DMS 273 (cell line): Measurements from ENCODE around the gene HOXB3.
"Not testable (repeated sequence)": the region's sequence is repeated elsewhere in the genome, so short reads cannot be mapped to it uniquely, and the experiment has no call there.

ENCODE experiments used
- DNase-seq: peaks from one replicate; lab custom pipeline; 2025; ENCODE audit not compliant: unreplicated experiment; lab: John Stamatoyannopoulos, UW

Gene HOXB3

DNA sequence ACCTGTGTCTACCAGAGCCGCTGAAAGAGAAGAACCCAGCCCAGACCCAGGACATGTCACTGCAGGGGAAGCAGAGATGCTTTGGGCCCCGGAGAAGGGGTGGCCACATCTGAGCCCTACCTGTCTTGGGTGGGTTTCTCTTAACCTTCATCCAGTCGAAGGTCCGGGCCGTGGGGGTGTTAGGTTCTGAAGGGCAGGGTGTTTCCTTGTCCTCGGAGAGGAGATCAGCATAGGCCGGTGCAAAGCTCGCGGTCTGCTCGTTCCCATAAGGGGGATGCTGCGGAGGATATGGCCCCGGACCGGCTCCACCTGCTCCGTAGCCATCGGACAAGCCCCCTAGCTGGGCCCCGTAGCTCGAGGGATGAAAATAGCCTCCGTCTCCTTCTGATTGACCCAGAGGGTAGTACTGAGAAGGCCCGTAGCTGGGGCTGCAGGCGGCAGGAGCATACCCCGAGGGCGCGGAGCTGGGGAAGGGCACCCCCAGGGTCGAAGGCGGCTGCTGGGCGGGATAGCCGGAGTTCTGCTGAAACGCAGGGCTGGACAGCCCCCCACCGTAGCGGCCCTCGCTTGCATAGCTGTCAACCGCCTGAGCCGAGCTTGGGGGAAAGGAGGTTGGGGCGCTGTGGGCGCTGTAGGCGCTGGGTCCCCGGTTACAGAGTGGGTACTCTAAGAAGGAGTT, 59.7 kb downstream of the HOXB3 start:
- no peak for DNase-seq

DNA sequence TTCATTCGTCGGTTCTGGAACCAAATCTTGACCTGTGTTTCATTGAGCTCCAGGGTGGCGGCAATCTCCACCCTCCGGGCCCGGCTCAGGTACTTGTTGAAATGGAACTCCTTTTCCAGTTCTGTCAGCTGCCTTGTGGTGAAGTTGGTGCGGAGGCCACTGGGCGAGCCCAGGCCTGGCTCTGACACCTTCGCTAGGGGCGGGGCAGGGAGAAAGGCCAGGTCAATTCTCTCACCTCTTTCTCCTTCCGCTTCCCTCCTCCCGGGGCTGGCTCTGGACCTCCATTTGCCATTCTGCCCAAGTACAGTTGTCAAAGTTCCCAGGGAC, 60.4 kb downstream of the HOXB3 start:
- DNase-seq: no peak

DNA sequence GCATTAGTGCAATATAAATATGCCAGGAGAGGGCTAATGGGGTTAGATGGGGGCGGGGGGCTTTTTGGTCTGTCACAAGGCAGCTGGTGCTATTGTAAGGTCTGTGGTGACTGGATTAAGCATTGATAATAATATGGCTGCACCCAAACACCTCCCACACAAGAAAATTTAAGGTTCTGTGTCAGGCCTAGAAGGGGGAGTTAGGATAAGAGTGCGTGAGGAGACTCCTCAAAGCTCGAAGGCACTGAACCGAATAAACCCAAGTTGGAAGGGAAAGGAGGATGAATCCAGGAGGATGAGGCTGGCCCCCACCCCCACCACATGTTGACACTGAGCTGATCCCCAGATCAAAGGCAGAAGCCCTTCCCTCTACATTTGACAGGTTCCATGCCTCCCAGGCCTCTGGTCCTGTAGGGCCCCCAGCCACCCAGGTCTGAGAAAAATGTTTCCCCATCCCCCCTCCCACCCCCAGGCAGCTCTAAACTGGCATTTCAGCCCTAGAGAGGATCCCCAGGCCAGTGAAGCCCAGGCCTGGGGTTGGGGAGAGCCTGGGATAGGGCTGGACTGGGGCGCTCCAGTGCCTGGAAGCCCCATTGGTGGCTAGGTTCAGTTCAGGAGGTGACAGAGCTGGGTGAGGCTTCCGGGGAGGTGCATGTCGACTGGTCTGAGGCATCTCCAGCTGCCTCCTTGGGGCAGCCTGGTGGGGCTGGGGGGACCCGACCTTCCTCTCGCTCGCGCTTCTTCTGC, 60.9 kb downstream of the HOXB3 start:
- DNase-seq: no peak

DNA sequence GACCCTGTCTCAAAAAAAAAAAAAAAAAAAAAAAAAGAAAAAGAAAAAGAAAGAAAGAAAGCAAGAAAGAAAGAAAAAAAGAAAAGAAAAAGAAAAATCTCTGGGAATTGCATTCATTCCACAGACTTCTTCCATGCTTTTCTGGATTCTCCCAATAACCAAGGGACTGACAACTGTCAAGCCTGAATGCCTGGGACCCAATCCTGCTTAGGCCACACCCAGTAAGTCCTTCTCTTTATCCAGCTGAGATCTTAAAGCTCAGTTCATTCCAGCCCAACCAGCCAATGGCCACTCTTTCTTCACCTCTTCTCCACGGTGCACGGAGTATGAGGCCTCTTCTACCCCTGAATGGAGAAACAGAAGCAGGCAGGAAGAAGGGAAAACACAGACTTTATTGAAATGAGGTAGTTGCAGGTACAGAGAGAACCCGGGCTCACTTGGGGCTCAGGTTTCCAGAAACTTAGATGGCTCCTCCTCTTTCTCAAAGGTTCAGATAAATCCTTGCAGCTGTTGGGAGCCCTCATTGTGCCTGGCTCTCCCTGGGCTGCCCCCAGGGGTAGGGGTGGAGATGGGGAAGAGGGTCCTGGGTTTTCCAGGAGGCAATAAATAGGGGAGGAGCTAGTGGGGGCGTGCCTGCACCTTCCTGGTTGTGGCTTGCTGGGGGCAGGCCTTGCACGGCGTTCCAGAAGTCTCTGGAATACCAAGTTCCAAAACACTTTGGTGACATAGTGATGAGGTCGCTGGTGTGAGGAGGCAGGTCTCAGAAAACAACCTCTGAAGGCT, 61.7 kb downstream of the HOXB3 start:
- DNase-seq: no peak

DNA sequence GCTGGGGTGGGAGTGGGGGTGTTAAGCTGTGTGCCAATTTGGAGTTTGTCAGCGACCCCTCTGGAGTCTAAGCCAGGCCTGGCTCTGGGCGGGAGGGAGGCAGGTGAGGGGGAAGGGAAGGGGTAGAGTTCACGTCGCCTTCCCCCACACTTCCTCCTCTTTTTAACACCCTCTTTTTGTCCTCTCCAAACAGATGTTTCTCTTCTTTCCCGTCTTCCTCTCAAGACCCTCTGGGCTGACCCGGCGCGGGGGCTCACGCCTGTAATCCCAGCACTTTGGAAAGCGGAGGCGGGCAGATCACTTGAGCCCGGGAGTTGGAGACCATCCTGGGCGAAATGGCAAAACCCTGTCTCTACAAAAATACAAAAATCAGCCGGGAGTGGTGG, 62.5 kb downstream of the HOXB3 start:
- DNase-seq: no peak

DNA sequence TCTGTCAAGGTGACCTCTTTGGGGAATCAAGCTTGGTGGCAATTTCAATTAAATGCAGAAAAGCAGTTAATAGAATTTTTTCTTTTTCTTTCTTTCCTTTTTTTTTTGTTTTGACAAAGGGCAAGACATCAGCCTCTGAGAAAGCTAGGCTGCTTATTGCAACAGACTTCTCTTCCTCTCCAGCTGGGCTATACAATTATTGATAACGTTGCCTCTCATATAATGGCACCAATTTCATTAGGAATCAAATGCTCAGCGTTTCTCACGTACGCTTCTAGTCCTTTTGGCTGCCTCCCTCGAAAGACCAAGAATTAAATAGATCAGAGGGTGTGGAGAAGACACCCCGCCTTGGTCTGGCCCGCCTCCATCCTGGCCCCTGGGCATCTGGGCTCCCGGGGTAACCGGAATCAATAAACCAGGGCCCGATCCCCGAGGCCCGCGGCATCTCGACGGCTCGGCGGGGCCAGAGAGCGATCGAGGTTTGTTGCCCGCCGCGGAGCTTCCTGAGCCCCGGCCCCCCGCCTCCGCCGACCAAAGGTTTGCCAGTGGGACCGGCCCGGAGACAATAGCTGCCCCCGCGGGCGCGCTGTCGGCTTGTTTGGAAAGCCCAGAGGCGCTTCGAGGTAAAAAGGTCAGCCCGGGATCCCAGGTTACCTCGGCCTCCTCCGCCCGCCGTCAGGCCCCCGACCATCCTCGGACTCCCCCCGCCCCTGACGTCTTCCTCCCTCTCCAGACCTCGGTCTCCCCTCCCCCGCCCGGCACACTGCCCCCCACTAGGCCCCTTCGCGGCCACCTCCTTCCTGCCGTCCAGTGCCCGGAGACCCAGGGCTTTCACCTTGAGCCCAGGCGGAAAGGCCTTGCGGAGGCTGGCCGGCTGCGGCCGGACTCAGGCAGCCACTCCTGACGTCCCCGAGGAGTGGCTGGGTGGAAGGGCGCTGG, 63.2 kb downstream of the HOXB3 start:
- no peak for DNase-seq

DNA sequence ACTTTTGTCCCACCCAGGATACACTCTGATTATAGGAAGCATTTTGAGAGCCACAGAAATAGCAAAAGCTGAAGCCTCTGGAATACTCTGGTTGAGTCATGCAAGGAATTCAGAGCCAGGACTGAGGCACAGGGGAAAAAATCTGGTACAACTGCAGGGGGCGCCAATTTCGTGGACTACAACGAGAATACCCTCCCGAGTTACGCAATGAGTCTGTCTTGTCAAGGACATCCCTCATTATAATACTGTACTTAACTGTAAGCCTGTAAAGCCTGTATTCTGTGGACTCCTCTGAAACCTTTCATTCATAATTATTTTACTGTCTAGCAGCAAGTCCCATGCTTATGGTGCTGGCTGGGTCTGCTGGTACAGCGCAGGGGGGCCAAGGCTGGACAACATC, 67.0 kb downstream of the HOXB3 start:
- no peak for DNase-seq

DNA sequence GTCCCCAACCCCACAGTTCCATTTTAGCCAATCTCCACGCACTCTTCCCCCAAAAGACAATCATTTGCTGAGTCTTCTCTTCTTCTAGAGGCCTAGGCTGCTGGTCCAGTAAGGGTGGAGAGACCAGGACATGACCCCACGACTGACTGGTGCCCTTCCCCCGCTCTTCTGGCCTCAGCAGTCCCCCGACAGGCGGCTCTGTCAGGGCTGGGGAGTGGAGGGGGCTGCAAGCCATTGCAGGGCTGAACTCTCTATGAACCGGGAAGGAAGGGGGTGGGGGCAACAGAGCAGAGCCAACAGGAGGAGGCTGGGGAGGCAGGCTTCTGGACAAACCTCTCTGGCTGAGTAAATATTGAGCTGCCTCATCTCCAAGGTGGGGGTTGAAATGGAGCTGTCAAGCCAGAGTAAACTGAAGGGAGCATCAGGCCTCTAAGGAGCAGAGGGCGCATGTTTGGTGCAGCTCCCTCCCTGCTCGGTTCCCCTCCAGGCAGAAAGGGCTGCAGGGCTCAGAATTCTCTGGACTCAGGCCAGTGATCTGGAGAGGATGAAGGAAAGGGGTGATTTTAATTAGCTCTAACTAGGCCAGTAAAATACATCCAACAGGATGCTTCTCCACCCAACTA, 67.9 kb downstream of the HOXB3 start:
- no peak for DNase-seq

DNA sequence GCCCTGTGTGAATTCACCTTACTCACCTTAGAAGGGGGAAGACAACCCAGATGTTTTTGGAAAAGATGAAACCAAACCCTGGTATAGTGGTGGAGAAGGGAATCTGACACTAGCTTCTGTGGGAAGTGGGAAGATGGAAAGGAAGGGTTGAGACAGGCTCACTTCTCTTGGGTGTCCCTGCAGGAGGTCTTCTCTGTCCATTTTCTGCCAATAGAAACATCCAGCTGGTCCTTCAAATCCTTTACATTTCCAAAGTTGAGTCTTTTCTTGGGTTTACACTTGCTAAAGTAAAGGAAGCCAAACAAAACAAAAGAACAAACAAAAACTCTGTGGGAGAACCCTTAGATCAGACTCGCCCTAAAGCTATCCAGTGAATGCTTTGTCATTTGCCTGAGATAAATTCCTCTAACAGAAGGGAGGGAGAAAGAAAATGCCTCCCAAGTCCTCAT, 69.4 kb downstream of the HOXB3 start:
- DNase-seq: no peak

DNA sequence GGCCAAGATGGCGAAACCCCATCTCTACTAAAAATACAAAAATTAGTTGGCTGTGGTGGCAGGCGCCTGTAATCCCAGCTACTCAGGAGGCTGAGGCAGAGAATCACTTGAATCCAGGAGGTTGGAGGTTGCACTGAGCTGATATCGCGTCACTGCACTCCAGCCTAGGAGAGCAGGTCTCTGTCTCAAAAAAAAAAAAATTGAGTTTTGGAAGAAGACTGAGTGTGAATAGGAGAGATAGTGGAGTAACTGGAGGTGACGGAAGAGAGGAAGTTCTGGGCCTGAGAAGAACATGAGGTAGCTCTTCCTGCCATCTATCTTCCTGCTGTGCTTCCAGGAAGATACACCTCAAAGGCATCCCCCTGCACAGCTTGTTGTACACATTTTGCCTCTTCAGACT, 70.6 kb downstream of the HOXB3 start:
- no peak for DNase-seq

DNA sequence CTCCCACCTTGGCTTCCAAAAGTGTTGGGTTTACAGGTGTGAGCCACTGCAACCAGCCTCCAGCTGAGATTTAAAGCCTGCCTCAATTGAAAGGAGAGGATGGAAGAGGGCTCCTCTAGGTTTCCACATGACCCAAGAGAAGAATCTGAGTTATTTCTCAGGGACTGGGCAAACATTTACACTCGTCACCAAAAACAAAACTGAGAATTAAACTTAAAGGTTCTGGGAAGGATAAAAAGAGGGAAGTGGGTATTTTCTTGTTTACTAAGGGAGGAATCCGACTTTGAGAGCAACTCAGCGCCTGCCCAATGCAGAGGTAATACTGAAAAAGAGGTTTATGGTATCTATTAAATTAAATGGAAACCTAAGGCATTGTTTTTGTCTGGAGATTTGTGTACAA, 72.6 kb downstream of the HOXB3 start:
- no peak for DNase-seq

DNA sequence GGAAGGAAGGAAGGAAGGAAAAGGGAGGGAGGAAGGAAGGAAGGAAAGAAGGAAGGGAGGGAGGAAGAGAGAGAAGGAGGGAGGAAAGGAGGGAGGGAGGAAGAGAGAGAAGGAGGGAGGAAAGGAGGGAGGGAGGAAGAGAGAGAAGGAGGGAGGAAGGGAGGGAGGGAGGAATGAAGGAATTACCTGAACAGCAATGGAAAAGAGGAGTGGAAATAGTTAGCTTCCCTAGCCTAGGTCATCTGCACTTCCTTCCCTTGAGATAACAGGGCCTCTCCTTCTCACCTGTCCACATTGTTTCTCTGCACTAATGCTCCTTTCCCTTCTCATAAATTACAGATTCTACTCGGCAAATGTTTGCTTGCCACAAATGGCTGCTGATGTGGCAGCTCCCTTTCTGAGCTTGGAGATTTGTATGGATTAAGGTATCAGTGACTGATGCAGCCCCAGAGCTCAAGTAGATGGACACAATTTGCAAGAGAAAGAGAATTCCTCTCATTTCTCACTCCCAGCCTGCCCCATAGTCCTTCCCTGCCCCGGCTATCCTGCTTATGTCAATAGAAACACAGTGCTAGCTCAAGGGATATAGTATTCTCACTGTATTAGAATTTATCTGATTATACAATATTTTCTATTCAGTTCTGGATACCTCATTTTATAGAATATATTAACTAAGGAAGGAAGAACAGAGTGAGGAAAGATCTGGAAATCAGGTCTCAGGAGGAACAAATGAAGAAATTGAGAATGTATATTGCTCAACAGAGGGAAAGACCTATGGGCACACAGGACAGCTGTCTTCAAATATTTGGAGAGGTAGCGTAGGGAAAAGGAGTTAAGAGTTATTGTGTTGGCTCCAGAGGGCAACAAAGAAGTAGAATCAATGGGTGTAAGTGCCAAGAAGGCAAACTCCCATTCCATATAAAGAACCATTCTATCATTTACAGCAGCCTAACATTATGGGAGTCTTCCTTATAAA, 73.8 kb downstream of the HOXB3 start:
- DNase-seq: no peak

DNA sequence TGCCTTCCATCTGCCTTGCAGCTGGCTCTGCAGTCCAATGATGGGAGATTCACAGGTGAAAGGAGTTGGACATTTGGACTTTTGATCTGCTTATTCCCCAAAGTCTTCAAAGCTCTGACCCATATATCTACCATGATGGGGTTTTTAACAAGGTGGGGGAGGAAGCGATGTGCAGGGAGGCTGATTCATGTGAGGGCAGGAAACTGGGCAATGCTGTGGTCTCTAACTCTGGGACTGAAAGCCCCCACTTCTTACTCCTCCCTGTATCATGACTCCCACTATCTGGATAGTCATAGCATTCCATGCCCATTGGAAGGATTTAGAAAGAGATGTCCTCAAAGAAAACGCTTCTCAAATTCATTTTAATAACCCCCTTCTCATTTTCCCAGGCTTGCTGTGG, 75.6 kb downstream of the HOXB3 start:
- no peak for DNase-seq

DNA sequence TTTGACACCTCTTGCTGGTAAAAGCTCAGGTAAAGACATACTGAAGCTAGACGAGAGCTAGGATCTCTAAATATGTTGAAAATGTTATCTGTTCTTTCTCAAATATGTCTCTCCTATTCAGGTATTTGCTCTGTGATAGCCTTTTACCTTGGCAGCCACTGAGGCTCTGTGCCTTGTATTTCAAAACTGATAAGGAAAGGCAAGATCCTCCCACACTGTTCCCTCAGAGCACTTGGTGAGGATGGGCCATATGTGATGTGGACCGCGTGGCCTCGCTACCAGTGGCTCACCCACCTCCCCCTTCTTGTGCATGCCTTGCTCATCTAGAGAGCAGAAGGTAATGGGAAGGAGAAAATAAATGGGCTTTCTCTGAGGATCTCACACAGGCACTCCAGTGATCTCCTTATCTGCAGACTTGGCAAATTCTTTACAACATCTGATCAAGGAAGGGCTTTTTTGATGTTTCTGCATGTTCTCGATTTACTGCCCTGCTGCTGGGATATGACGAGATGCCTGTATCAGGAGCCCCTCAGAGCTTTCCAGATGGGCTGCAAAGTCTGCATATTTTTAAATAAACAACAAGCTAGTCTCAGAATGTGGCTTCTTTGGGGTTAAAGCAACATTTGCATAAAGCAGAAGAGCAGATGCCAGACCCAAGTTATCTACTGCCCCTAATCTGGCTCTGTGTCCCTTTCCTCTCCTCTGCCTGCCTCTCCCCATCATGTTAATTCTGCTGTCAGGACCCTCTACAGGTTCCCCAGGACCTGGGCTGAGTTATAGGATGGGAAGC, 76.2 kb downstream of the HOXB3 start:
- no peak for DNase-seq

DNA sequence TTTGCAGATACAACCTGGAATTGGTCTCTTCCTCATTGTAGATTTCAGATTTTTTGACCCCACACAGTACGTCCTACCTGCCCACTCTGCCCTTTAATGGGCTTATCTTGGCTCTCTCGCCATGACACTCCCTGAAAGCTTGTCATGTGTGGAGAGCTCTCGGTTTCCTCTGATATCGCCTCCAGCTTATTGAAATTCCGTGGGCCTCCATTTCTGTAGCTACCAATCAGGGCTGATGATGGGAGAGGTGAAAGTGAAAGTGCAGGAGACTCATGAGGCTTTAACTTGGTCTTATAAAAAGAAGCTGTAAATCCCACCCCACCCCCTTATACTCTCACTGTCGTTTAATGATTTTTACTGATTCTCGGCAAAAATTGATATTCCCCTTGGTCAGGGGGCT, 76.9 kb downstream of the HOXB3 start:
- no peak for DNase-seq

DNA sequence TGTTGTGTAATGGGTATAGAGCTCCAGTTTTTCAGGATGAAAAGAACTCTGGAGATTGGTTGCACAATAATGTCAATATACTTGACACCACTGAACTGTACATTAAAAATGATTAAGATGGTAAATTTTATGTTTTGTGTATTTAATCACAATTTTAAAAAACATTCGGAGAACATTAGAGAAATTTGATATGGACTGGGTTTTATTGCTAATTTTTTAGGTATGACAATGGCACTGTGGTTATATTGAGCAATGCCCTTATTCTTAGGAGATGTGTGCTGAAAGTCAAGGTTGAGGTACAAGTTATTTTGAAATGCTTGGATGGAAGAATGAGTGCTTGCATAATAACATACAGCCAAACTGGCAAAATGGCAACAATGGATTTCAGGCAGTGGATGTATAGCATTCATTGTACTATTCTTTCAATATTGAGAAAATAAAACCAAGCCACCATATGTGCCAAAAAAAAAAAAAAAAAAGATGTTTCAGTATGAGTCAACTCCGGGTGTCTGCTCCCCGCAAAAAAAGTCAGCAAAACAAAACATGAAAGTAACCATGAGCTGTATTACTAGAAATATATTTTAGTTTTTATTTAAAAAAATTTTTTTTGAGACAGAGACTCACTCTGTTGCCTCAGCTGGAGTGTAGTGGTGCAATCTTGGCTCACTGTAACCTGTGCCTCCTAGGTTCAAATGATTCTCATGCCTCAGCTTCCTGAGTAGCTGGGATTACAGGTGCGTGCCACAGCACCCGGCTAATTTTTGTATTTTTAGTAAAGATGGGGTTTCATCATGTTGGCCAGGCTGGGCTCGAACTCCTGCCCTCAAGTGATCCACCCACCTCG, 79.1 kb downstream of the HOXB3 start:
- DNase-seq: no peak

DNA sequence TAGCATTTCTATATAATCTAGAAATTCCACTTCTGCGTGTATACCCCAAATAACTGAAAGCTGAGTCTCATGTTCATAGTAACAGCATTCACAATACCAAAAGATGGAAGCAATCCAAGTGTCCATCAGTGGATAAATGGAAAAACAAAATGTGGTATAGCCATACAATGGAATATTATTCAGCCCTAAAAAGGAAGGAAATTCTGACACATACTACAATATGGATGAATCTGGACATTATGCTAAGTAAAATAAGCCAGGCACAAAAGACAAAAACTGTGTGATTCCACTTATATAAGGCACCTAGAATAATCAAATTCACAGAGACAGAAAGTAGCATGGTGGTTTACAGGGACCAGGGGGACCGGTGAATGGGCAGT, 79.7 kb downstream of the HOXB3 start:
- no peak for DNase-seq

DNA sequence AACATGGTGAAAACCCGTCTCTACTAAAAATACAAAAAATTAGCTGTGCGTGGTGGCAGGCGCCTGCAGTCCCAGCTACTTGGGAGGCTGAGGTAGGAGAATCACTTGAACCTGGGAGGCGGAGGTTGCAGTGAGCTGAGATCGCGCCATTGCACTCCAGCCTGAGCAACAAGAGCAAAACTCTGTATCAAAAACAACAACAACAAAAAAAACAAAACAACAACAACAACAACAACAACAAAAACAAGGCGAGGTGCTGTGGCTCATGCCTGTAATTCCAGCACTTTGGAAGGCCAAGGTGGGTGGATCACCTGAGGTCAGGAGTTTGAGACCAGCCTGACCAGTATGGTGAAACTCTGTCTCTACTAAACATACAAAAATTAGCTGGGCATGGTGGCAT, 80.3 kb downstream of the HOXB3 start:
- DNase-seq: not testable (repeated sequence)
